Loucy (cell line): Measurements from ENCODE around the gene RTP3.

Source experiments
- H2AFZ ChIP-seq: fragments of 200-600 bp; sonication (generic); 2 replicates; pipeline ENCODE4 v1.6.0; 2016; ENCODE audit warnings: antibody characterized with exemption, mild to moderate bottlenecking, low read length, moderate library complexity
- H3F3A ChIP-seq: fragments of 200-600 bp; 2 replicates; pipeline ENCODE4 v1.6.0; 2016; ENCODE audit warnings: antibody characterized with exemption, low read depth, mild to moderate bottlenecking
- H3K27me3 ChIP-seq: fragments of 200-600 bp; sonication (generic); 2 replicates; pipeline ENCODE4 v1.6.1; 2014; ENCODE audit warnings: low read length, mild to moderate bottlenecking; ENCODE audit not compliant: insufficient read depth, poor library complexity, severe bottlenecking
- H3K36me3 ChIP-seq: fragments of 200-600 bp; sonication (generic); 2 replicates; pipeline ENCODE4 v1.6.1; 2016; ENCODE audit warnings: low read length; ENCODE audit not compliant: insufficient read depth
- H3K4me1 ChIP-seq: fragments of 200-600 bp; sonication (generic); 2 replicates; pipeline ENCODE4 v1.5.1; 2014; ENCODE audit warnings: low read length, mild to moderate bottlenecking; ENCODE audit not compliant: insufficient read depth, poor library complexity, severe bottlenecking
- H3K4me2 ChIP-seq: fragments of 200-600 bp; sonication (generic); 2 replicates; pipeline ENCODE4 v1.6.0; 2014; ENCODE audit warnings: antibody characterized with exemption, low read length, low read depth, mild to moderate bottlenecking; ENCODE audit not compliant: poor library complexity, severe bottlenecking
- H3K4me3 ChIP-seq: fragments of 200-600 bp; sonication (generic); 2 replicates; pipeline ENCODE4 v1.5.1; 2014; ENCODE audit warnings: low read length, mild to moderate bottlenecking, mixed read lengths; ENCODE audit not compliant: poor library complexity, severe bottlenecking
- H3K79me2 ChIP-seq: fragments of 200-600 bp; sonication (generic); 2 replicates; pipeline ENCODE4 v1.6.1; 2014; ENCODE audit warnings: low read length; ENCODE audit not compliant: insufficient read depth
- H3K9ac ChIP-seq: fragments of 200-600 bp; sonication (generic); 2 replicates; pipeline ENCODE4 v1.6.0; 2014; ENCODE audit warnings: mild to moderate bottlenecking, low read depth, low read length, moderate library complexity; ENCODE audit not compliant: poor library complexity, severe bottlenecking
- H3K9me2 ChIP-seq: fragments of 200-600 bp; sonication (generic); replicated peaks from 2 replicates; pipeline ENCODE4 v1.6.1; 2016; ENCODE audit warnings: low read depth, low read length, mixed read lengths
- H3K9me3 ChIP-seq: fragments of 200-600 bp; sonication (generic); 2 replicates; pipeline ENCODE4 v1.6.1; 2014; ENCODE audit warnings: mild to moderate bottlenecking, antibody characterized with exemption, low read length, low read depth; ENCODE audit not compliant: insufficient read depth
- H4K20me1 ChIP-seq: fragments of 200-600 bp; sonication (generic); 2 replicates; pipeline ENCODE4 v1.6.0; 2014; ENCODE audit warnings: antibody characterized with exemption, low read length, mild to moderate bottlenecking; ENCODE audit not compliant: insufficient read depth, poor library complexity, severe bottlenecking
- EZH2phosphoT487 ChIP-seq: fragments of 200-600 bp; IDR thresholded peaks from 2 replicates; pipeline ENCODE4 v1.6.1; 2018; ENCODE audit warnings: antibody characterized with exemption, mild to moderate bottlenecking, moderate library complexity, borderline replicate concordance
- TF ChIP-seq, protein P1 (sequence below): fragments of 200-600 bp; sonication (generic); conservative IDR thresholded peaks from 2 replicates; pipeline ENCODE4 v1.5.1; 2014; ENCODE audit warnings: mild to moderate bottlenecking, antibody characterized with exemption, low read length

Gene RTP3

DNA sequence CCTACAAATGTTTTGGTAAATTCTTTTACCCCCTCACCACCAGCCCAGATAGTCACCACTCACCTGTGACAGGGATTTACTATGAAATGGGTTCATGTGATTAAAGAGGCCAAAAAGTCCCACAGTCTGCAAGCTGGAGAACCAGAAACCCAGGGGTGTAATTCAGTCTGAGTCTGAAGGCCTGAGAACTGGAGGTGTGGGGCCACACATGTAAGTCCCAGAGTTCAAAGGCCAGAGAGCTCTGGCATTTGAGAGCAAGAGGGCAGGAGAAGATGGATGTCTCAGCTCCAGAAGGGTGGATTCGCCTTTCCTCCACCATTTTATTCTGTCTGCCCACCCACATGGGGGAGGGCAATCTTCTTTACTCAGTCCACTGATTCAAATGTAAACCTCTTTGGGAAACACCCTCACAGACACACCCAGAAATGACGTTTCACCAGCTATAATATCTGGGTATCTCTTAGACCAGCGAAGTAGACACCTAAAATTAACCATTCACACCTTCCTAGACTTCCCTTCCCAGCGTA lies 11.9 kb downstream of the RTP3 start:
- Histone ChIP-seq H3K79me2 (no peaks in the 10 kb centered on the region), H3K9me2 (no peaks in the 10 kb centered on the region), H3K4me3 (no peak overlapping the region), H3F3A (no peaks in the 10 kb centered on the region), H3K4me2 (no peak overlapping the region), H4K20me1 (no peaks in the 10 kb centered on the region), H2AFZ (no peak overlapping the region), H3K9ac (no peak overlapping the region), H3K36me3 (no peaks in the 10 kb centered on the region), H3K9me3 (no peaks in the 10 kb centered on the region), H3K27me3 (no peaks in the 10 kb centered on the region), H3K4me1 (no peaks in the 10 kb centered on the region)
- TF ChIP-seq, protein P1, sequence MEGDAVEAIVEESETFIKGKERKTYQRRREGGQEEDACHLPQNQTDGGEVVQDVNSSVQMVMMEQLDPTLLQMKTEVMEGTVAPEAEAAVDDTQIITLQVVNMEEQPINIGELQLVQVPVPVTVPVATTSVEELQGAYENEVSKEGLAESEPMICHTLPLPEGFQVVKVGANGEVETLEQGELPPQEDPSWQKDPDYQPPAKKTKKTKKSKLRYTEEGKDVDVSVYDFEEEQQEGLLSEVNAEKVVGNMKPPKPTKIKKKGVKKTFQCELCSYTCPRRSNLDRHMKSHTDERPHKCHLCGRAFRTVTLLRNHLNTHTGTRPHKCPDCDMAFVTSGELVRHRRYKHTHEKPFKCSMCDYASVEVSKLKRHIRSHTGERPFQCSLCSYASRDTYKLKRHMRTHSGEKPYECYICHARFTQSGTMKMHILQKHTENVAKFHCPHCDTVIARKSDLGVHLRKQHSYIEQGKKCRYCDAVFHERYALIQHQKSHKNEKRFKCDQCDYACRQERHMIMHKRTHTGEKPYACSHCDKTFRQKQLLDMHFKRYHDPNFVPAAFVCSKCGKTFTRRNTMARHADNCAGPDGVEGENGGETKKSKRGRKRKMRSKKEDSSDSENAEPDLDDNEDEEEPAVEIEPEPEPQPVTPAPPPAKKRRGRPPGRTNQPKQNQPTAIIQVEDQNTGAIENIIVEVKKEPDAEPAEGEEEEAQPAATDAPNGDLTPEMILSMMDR = no peak
- no peak for TF ChIP-seq EZH2phosphoT487

DNA sequence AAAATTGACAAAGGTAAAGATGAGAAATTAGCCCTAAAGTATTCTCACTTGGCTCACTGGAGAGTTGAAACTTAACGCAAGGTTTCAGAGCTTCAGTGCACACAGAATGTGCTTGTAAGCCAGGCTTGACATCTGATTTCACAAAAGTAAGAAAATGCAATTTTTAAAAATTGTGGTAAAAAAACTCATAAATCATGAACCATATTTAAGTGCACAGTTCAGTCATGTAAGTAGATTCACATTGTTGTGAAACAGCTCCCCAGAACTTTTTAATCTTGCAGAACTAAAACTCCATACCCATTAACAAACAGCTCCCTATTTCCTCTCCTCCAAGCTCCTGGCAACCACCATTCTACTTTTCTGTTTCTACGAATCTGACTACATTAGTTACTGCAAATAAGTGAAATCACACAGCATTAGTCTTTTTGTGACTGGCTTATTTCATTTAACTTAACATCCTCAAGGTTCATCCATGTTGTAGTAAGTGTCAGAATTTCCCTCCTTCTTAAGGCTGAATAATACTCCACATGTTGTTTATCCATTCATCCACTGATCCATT lies 14.5 kb downstream of the RTP3 start:
- no peaks in the 10 kb centered on the region for H3K9me2 ChIP-seq
- H3K36me3 ChIP-seq = no peaks in the 10 kb centered on the region
- H3K4me1 ChIP-seq = no peaks in the 10 kb centered on the region
- no peaks in the 10 kb centered on the region for H3K27me3 ChIP-seq
- H2AFZ ChIP-seq = no peak overlapping the region; the same call in 1 of the 2 replicates
- no peak overlapping the region for H3K9ac ChIP-seq
- no peaks in the 10 kb centered on the region for H3F3A ChIP-seq
- no peaks in the 10 kb centered on the region for H3K79me2 ChIP-seq
- no peak overlapping the region for H3K4me3 ChIP-seq
- no peaks in the 10 kb centered on the region for H3K9me3 ChIP-seq
- no peak overlapping the region for H3K4me2 ChIP-seq
- no peaks in the 10 kb centered on the region for H4K20me1 ChIP-seq
- no peak for TF ChIP-seq EZH2phosphoT487
- TF ChIP-seq, protein P1 = no peak

DNA sequence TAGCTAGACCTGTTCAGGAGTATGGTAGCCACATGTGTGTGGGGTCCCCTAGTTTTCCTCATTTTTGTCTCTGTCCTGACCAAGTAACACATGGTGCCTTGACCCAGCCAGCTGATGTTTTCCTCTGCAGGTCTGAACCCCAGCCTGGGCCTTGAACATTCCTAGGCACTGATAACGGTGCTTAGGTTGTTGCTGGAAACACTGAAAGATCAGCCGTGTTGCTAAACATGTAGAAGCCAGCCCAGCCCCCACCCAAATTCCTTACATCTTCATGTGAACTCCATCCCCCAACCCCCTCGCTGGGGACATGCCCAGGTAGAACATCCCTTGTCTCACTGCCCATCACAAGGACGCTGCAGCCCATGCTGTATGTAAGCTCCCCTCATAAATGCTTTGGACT lies 18.7 kb downstream of the RTP3 start:
- TF ChIP-seq, protein P1 = no peak
- TF ChIP-seq EZH2phosphoT487 = no peak
- H3K9ac ChIP-seq = no peak overlapping the region
- H3K36me3 ChIP-seq = no peaks in the 10 kb centered on the region
- no peaks in the 10 kb centered on the region for H3K79me2 ChIP-seq
- no peaks in the 10 kb centered on the region for H4K20me1 ChIP-seq
- no peaks in the 10 kb centered on the region for H3K9me2 ChIP-seq
- no peak overlapping the region for H3K4me2 ChIP-seq
- H3K4me3 ChIP-seq = no peak overlapping the region
- H3F3A ChIP-seq = no peaks in the 10 kb centered on the region
- H3K27me3 ChIP-seq = no peaks in the 10 kb centered on the region
- H2AFZ ChIP-seq = no peak overlapping the region
- peaks cover 5% of the 10 kb centered on the region for H3K4me1 ChIP-seq
- H3K9me3 ChIP-seq = no peaks in the 10 kb centered on the region
